Measurements from ENCODE around the gene RPL27A. TPM values are rescaled to one million over a fixed set of nuclear protein-coding genes. Genes with fewer than 3 reads are reported as not detected.

Gene RPL27A
- total RNA-seq (2014; rRNA removed; shearing (Covaris generic)): 728 and 753 TPM in 2 replicates

DNA sequence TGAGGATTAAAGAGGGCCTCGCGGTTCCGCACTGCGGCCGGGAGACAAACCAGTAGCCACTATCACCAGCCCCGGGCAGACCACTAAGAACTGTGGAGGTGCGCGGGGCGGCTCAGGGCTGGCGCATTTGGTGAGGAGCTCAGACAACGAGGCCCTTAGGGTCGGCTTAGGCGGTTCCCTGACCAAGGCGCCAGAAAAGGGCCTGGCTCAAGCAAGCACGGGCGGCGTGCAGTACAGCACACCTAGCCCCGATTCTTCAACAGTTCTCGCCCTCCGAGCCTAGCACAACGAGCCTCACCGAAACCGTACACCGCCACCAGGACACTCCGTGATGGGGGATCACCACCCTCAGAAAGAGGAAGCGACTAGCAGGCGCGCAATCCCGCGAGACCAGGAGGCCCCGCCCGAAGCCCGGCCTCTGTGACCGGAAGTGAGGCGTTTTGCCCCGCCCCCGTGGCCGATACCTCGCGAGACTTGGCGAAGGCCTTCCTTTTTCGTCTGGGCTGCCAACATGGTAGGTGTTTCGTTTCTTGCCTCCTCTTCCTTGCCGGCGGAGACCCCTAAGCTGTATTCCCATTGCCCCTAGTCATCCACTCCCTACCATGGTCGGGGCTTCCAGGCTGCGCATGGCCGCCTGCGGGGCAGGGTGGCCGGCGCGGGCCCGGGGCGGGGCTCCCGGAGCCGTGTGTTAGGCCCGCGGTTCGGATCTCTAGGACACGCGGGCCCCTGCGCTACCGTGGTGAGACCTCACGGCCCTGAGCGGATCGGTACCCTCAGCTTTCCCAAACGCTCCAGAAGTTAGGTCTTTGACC lies at the start of gene RPL27A, which contains the start of gene TRIM66:
RPL27A (plus strand) TSS at position 490 of the 812 bp plus-strand sequence; CDS start at position 512, 22 bp downstream.
TRIM66 (minus strand) TSS at position 363 of the 812 bp plus-strand sequence. CDS start 10,391 bp downstream, outside the sequence.
- DNase-seq (ENCODE audit: low read depth): peak; percentile 96

- no peak for DNase-seq (ENCODE audit: low read depth)
Observed at GRCh38 chr11:8634498-8634897, 48.1 kb upstream of the RPL27A start.

DNA sequence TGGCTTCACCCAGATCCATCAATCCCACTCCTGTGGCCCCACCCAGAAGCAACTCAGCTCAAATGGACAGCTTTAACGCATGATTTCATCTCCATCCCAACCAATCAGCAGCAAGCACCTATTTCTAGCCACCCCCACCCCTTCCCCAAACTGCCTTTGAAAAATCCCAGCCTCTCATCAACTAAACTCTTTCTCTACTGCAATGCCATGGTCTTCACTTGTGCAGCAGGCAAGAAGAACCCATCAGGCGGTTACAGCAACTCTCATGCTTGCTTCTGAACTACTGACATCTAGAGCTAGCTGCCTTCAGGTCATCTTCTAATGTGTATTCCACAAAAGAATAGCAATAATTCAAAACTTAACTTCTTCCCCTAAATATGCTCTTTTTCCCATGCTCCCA lies 46.5 kb upstream of the RPL27A start:
- DNase-seq (ENCODE audit: low read depth): no peak

DNA sequence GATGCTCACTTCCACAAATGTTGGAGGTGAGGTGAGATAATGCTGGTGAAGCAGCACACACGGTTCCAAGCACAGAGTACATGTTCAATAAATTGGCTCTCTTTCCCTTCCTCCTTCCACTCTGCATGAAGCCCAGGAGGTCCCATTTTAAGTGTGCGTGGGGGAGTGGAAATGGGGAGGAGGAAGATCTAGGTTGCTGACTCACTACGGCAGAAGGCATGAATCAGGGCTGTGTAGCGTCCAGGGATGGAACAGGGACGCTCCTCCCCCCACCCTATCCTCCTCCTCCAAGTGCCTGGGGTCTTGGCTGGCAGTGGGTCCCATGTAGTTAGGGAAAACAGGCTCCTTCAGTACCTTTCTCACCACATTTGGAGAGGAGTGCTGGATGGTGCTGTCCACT lies 44.3 kb upstream of the RPL27A start:
- DNase-seq (ENCODE audit: low read depth): peak; percentile 10

DNA sequence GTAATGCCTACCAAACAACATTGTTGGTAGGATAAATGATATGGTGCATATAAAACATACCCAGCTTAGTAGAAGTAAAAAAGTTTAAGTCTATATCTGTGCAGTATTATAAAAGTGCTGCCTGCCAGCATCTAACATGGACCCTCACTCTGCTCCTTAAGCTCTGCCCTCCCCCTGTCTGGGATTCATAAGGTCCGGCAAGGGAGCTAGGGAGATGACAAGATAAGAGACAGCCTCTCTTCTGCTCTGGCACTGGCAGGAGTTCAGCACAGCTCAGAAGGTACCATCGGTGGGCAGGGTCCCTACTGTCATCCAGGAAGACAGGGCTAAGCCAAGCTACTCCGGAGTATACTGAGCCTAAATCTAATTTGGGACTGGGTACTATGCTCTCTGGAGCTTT lies 42.9 kb upstream of the RPL27A start:
- DNase-seq (ENCODE audit: low read depth): no peak

DNA sequence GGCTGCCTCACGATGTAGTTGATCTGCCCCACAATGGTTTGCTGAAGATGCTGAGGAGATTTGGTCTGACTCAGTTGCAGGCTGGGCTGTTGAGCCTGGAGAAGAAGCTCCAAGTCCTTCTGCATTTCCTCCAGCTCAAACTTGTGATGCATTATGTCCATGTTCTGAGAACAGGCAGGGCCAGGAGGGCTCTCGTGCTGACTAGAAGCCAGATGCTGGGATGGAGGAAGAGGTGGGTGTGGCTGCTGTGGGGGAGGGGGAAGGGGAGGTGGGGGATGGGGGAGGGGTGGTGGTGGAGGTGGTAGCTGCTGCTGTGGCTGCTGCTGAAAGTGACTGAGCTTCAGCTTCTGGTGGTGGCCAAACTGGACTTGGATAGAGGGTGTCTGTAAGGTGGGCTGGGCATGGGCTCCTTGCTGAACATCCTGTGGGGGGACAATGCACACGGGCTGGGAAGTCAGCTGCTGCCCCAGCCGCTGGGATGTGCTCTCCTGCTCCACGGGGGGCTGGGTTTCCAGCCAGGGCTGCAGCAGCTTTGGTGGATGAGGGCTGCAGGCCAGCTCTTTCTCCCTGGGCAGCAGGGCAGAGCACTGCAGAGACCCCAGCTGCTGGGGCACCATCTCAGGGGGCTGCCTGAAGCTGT lies 42.2 kb upstream of the RPL27A start:
- no peak for DNase-seq (ENCODE audit: low read depth)

GRCh38 chr11:8641332-8641731 lies 41.3 kb upstream of the RPL27A start:
- no peak for DNase-seq (ENCODE audit: low read depth)

- no peak for DNase-seq (ENCODE audit: low read depth)
Observed at GRCh38 chr11:8642196-8642841, 40.3 kb upstream of the RPL27A start.

DNA sequence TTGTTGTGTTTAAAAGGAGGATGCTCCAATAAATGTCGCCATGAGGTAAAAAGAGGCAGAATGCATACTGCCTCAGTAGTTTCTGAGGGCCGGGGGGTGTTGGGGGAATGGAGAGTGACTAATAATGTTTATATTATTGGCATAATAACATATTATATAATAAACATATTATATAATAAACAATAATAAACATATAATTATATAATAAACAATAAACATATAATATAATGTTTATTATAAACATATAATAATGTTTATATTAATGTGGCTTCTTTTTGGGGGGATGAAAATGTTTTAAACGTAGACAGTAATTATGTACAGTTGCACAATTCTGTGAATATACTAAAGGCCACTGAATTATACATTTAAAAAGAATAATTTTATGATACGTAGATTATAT lies 35.7 kb upstream of the RPL27A start:
- no peak for DNase-seq (ENCODE audit: low read depth)

DNA sequence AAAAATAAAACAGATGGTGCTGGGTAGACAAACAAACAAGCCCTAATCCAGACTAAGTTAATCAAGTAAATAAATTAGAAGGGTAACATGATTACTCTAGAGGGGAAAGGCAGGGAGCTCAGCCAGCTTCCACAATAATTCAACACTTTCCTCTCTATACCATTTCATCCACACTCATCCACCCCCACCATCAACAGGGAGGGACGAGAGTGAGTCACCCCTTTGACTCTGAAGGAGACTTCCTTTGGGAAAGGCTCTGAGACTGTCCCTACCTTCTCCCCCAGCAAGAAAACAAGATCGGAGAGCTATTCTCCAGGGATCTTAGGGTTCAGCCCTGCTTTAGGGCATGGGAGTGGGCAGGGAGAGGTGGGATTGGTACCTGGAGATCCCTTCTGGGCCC lies 33.2 kb upstream of the RPL27A start:
- peak; percentile 72 for DNase-seq (ENCODE audit: low read depth)

GRCh38 chr11:8650401-8650990 lies 32.1 kb upstream of the RPL27A start:
- DNase-seq (ENCODE audit: low read depth): no peak

- peak; percentile 96 for DNase-seq (ENCODE audit: low read depth)
Observed at GRCh38 chr11:8652140-8652539, 30.5 kb upstream of the RPL27A start.

GRCh38 chr11:8654503-8654902 lies 28.1 kb upstream of the RPL27A start:
- DNase-seq (ENCODE audit: low read depth): no peak

GRCh38 chr11:8656291-8656690 lies 26.3 kb upstream of the RPL27A start:
- no peak for DNase-seq (ENCODE audit: low read depth)

- DNase-seq (ENCODE audit: low read depth): no peak
Observed at GRCh38 chr11:8658321-8659057, 24.1 kb upstream of the RPL27A start.

- DNase-seq (ENCODE audit: low read depth): no peak
Observed at GRCh38 chr11:8661001-8661795, 21.4 kb upstream of the RPL27A start.

DNA sequence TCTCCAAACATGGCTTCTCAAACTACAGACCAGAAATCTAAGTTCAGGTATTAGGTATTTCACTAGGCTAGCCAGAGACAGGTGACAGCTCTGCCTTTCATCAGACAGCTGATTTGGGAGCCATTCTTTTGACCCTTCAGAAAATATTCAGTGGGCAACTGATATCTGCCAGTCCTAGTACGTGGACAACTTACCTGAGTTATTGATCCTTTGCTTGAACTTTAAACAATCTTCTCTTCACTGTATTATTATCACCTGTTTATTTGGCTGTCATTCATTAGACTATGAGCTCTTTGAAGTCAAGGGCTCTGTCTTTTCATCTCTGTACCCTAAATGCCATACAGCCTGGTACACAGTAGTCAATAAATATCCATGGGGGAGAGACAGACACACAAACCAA lies 17.4 kb upstream of the RPL27A start:
- no peak for DNase-seq (ENCODE audit: low read depth)

DNA sequence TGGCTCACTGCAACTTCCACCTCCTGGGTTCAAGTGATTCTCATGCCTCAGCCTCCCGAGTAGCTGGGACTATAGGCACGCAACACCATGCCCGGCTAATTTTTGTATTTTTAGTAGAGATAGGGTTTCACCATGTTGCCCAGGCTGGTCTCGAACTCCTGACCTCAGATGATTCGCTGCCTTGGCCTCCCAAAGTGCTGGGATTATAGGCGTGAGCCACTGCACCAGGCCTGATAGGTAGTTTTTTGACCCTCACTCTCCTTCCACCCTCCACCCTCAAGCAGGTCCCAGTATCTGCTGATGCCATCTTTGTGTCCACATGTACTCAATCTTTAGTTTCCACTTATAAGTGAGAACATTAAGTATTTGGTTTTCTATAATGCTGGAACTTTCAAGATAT lies 12.5 kb upstream of the RPL27A start:
- DNase-seq (ENCODE audit: low read depth): peak; percentile 56

DNA sequence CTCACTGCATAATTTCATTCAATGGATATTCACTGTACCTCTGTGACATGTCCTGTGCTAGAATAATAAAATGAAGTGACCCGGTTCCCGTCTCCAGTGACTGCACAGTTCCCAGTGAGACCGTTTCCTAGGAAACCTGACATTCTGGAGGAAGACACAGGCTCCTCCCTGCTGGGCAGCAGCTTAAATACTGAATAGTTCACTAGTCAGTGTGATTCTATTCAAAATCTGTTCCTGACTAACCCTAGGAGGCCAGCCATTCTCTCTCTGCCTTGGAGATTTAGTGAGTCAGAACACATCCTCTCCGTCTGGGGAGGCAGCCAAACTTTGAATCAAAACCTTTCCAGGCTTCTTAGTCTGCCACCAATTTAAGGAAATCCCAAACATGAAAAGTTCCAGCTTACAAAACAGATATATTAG lies 11.4 kb upstream of the RPL27A start:
- peak; percentile 98 for DNase-seq (ENCODE audit: low read depth)

DNA sequence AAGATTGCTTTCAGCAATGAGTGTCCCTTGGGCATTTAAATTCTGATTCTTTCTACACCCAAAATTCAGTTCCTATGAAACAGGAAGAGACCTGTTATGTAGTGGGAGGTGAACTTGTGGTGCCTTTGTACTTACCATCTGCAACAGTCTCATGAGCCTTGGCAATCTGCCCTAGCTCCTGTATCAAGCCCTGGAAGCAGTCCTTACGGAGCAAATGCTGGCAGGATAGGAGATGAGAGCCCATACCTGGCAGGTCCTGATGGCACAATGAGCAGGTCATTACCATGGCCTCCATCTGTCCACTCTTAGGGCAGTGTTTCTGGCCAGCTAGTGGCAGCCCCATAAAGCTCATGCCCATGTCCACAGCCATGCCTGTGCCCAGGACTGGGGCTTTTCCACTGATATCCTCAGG lies 10.9 kb upstream of the RPL27A start:
- peak; percentile 90 for DNase-seq (ENCODE audit: low read depth)

GRCh38 chr11:8672346-8672745 lies 10.2 kb upstream of the RPL27A start:
- DNase-seq (ENCODE audit: low read depth): no peak

Measured in M059J (cell line).